ENCODE measurements around the gene SLC41A2.
"Not testable (repeated sequence)": the region's sequence is repeated elsewhere in the genome, so short reads cannot be mapped to it uniquely, and the experiment has no call there.

Gene SLC41A2

DNA sequence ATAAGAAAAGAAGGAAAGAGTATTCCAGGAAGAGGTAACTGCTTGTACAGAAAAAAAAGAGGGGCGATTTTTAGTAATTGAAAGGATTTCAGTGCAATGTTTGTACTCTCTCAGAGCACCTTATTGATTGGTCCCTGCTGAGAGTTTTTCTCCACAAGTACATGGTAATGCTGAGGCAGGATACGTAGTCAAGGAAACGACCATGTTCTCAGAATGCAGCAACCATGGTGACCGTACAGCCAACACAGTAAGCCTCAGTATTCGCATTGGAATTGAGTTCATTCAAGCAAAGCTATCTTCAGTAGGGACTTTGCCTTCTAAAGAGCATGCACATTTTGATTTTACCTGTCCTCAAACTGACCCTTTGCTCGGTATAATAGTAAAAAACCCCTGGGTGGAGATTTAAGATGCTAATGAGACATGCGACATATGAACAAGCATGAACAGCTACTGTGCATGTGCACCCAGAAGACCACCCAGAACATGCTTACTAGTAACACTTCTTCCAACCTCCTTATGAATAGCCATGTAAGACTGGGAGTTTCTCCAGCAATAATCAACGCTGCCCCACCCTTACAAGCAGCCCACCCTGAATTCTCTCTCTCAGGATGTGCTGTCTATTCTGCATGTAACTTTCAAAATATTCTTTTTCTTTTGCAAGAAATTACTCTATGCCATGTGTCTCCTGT, 6.2 kb upstream of the SLC41A2 start:
- DNase-seq = no peak

DNA sequence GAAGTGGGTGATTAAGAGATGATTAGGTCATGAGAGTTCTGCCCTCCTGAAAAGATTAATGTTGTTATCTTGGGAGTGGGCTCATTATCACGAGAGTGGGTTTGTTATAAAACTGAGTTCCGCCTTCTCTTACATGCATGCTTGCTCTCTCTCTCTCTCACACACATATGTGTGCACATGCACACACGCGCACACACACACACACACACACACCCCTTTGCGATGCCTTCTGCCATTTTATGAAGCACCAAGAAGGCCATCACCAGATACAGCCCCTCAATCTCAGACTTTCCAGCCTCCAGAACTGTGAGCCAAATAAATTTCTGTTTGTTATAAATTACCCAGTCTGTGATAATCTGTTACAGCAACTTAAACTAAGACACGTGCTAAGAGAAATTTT, 5.7 kb upstream of the SLC41A2 start:
- no peak for DNase-seq

DNA sequence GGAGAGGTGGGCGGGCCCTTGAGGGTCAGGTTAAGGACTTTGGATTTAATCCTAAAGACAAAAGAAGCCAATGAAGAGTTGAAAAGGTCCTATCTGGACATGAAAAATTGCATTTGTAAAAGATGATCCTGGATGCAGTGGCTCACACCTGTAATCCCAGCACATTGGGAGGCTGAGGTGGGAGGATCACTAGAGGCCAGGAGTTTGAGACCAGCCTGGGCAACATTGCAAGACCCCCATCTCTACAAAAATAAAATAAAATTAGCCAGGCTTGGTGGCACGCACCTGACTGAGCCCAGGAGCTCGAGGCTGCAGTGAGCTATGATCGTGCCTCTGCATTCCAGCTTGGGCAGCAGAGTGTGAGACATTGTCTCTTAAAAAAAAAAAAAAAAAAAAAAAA, 2.4 kb upstream of the SLC41A2 start:
- no peak for DNase-seq

DNA sequence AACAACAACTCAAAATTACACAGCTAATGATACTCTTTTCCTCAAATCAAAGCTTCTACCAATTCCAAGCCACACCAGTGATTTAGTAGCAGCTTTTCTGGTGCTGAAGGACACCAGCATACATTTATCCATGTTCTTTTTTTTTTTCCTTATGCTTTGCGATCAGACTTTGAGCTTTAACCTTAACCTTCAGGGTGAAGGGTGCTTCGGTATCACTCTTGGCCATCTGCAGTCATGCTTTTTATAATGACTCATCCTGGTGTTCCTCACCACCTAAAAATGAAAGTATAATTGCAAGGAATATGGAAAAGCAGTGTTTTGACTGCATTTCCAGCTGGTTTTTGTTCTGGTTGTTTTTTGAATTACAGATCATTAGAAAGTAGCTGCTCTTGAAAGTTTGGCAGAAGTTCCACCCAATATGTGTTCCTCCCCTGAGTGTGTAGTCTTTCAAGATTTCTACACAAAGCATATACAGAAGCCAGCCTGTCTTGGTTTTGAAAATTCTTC, 1.3 kb upstream of the SLC41A2 start:
- no peak for DNase-seq

DNA sequence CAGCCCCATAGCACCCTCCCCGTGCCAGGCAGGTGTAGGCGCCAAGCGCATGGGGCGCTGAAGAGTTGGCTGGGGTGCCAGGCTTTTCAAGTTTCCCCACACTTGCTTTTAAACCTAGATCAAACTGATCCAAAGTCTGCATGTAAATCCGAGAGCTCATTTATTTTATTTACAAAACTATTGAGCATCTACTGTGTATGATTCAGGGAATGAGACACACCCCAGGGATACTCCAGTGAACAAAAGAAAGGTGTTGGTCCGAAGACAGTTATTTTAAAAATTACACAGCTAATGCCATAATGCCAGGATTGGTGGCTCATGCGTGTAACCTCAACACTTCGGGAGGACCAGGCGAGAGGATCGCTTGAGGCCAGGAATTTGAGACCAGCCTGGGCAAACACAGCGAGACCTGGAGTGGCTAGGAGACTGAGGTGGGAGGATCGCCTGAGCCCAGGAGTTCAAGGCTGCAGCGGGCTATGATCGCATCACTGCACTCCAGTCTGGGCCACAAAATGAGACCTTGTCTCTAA, 780 bp upstream of the SLC41A2 start:
- no peak for DNase-seq

DNA sequence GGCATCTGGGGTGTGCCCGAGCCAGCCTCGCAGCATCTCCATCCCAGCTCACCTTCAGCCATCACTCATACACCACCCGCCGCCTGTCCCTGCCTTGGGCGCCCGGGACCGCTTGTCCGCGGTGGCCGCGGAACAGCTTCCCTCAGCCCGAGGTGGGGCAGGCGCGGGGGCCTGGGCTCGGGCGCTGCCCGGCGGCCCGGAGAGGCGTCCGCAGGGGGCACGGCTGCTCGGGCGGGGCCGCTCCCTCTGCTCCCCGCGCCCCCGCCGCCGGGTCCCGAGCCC, 430 bp downstream of the SLC41A2 start:
- no peak for DNase-seq

DNA sequence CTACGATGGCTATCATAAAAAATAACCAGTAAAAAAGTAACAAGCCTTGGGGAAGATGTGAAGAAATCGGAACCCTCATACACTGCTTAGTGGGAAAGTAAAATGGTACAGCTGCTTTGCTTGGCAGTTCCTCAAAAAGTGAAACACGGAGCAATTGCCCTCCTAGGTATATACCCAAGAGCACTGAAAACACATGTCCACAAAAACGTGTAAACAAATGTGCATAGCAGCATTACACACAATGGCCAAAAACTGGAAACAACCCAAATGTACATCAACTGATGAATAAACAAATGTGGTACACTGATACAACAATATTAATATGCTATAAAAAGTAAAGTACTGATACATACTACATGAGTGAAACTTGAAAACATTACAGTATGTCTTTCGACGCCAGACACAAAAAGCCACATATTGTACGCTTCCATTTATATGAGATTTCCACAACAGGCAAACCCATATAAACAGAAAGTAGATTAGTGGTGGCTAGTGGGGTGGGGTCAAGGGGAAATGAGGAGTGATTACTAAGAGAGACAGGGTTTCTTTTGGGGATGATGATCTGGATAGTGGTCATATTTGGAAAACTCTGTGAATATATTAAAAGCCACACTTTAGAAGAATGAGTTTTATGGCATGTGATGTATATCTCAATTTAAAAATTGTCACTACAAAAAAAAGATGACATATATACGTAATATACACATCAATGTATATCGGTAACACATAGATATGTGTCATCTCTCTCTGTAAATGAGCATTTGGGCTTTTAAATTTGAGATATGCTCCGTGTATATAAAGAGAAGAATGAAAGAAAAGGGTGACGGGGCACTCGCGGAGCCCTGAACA, 996 bp downstream of the SLC41A2 start:
- DNase-seq = no peak

DNA sequence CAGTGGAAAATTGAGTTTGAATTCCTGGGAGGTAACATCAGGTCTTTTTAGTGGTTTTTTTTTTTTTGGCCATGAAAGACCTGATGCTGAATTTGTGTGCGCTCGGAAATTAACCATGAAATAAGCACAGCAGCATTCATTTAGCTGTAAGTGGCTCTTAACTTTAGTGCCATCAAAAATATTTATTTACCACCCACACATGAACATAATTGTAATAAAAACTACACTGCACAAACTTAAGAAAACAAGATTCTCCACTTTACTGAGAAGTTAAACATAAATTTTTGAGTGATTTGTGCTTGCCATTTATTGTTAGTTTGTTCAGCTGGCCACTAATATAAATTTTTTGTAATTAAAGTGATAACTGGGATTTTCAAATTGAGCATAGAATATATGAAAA, 2.4 kb downstream of the SLC41A2 start:
- no peak for DNase-seq

DNA sequence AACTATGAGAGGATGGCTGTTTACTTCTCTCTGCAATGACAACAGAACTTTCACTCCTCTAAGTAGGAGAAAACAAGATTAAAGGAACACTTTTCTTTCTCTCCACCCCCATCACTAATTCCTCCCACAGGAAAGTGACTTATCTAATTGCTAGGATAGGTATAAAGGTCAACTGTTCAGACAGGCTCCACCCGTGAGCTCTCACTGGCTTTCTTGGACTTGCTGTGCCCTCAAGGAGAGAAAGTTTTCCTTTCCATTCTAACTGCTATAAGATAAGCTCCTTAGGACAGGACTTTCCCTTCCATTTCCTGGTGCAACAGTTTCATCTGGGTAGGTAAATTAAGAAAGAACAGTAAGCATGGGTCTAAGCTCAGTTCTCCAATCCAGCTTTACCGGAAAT, 4.8 kb downstream of the SLC41A2 start:
- no peak for DNase-seq

DNA sequence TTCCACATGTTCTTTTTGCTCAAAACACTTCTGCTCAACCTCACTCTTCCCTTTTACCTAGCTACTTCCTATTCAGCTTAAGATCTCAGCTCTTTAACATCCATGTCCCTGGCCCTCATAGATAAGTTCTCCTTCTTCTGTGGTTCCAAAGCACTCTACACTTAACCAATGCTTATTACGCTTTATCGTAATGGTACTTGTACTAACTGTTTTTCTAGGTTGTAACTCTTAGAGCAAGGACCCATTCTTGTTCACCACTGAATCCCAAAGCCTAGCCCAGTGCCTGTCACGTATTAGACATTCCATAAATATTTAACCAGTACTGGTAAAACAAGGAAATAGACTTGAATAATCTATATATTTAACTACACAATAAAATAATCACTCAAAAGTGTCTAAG, 5.3 kb downstream of the SLC41A2 start:
- no peak for DNase-seq

DNA sequence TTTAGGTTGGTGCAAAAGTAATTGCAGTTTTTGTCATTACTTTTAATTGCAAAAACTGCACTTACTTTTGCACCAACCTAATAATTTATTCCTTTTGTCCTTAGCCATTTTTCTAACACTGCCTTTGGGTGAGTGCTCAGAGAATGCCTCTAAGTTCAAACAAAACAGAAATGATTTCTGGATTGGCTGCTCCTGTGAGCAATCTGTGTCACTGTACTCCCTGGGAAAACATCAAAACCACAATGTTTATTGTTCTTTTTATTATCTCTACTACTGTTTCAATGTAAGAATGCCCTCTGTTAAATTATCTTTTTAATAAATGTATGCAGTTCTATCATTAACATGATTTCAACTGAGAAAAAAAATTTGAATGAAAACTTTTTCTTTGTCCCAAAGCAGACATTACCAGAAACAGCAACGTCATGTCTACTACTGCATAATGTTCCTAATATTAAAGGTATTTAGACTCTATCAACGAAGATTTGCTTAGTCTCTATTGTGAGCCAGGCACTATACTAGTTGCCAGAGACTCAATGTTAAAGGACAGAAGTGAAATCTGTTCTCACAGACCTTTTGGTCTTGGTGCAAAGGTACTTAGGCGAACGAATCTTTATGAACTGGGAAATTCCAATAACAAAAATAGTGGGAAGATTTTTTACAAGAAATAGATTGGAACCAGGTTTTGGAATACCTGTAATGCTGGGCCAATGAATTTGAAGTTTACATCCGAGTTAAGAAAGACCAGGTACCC, 6.2 kb downstream of the SLC41A2 start:
- DNase-seq = no peak

DNA sequence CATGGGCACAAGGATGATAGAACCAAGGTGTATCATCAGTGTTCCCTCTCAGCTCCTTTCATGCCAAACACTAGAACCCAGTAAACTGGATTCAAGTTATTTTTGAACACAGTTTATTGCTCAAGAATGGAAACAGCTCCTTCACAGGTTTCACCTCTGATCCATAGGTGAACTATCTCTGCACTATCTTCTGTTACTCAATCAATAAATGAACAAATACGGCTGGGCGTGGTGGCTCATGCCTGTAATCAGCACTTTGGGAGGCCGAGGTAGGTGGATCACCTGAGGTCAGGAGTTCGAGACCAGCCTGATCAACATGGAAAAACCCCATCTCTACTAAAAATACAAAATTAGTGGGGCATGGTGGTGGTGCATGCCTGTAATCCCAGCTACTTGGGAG, 9.4 kb downstream of the SLC41A2 start:
- DNase-seq = not testable (repeated sequence)

DNA sequence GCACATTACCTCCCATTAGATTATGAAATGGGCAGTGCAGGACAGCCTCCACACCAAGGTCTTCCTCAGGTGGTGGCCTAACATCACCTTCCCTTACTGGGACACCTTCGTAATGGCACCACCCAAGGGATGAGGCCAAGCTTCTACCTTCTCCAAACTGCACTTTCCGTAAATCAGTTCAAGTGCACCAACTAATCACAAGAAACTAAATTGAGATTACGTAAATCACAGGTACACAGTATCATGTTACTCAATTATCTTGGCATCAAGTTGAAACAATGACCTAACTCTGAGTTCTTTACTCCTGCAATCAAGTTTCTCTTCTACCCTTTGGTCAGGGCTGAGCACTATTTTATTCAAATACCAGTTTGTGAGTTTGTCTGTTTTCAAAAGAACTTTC, 13.8 kb downstream of the SLC41A2 start:
- no peak for DNase-seq

DNA sequence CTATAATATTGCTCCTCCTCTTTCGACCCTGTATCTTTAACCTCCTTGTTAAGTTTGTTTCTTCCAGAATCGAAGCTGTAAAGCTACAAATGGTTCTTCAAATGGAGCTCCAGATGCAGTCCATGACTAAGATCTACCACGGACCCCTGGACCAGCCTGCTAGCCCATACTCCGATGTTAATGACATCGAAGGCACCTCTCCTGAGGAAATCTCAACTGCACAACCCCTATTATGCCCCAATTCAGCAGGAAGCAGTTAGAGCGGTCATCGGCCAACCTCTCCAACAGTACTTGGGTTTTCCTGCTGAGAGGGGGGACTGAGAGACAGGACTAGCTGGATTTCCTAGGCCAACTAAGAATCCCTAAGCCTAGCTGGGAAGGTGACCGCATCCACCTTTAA, 14.7 kb downstream of the SLC41A2 start:
- not testable (repeated sequence) for DNase-seq

DNA sequence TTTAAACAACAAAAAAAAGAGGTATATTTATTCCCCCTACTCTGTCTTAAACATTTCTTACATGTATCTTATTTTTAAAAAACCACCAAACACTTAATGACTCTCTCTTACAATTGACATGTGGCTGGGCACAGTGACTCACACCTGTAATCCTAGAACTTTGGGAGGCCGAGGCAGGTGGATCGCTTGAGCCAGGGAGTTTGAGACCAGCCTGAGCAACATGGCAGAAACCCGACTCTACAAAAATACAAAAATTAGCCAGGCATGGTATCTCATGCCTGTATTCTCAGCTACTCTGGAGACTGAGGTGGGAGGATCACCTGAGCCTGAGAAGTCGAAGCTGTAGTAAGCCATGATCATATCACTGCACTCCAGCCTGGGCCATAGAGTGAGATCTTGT, 16.0 kb downstream of the SLC41A2 start:
- DNase-seq = no peak

DNA sequence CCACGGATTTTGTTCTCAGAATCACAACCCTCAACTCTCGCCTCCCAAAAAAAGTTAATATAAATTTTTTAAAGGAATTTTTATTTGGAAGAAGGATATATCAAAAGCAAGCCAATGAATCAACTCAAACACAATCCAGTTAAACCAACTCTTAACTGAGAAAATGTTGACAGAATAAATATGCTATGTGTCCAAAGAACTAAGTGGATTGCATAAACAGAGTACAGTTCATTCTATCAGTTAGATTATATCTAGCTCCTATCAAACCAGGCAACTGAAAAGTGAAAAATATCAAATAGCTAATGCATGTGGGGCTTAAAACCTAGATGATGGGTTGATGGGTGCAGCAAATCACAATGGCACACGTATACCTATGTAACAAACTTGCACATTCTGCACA, 16.6 kb downstream of the SLC41A2 start:
- DNase-seq = no peak

DNA sequence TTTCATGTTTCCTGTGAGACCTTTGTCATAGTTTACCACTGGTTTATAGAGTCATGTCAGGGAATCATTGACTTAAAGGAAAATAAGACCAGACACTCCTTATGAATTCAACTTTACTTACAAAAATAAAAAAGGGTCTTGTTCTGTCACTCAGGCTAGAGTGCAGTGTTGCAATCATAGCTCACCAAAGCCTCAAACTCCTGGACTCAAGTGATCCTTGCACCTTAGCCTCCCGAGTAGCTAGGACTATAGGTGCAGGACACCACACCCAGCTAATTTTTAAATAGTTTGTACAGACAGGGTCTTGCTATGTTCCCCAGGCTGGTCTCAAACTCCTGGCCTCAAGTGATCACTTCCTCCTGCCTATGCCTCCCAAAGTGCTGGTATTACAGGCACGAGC, 19.0 kb downstream of the SLC41A2 start:
- DNase-seq = no peak

DNA sequence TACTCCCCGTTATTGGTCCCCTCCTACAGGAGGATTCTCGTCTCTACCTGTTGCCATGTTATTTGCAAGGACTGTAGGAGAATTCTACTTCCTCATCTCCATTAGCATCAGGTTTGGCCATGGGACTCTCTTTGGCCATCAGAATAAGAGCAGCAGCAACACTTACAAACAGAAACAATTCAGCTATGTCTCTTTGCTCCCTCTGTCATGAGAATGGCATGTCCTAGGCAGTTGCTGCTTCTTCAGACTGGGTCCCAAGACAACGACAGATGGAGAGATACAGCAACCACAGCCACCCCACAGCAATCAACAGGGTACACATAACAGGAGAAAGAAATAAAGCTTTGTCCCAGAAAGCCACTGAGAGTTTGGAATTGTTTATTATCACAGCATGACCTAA, 19.7 kb downstream of the SLC41A2 start:
- no peak for DNase-seq

DNA sequence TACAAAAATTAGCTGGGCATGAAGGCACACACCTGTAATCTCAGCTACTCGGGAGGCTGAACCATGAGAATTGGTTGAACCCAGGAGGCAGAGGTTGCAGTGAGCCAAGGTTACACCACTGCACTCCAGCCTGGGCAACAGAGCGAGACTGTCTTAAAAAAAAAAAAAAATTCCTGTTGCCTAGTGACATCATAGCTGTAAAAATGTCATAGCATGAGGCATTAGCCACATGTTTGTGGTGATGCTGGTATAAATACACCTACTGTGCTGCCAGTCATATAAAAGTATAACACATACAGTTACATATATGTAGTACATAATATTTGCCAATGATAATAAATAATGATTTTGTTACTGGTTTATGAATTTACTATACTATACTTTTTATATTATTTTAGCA, 22.2 kb downstream of the SLC41A2 start:
- no peak for DNase-seq

DNA sequence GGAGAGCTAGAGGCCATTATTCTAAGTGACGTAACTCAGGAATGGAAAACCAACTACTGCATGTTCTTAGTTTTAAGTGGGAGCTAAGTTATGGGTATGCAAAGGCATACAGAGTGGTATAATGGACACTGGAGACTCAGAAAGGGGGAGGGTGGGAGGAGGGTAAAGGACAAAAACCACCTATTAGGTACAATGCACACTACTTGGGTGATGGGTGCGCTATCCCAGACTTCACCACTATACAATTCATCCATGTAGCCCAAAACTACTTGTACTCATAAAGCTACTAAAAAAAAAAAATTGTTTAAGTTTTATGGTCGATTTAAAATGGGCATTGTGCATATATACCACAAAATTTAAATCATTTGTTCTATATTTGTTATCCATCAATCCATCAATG, 24.3 kb downstream of the SLC41A2 start:
- no peak for DNase-seq

DNA sequence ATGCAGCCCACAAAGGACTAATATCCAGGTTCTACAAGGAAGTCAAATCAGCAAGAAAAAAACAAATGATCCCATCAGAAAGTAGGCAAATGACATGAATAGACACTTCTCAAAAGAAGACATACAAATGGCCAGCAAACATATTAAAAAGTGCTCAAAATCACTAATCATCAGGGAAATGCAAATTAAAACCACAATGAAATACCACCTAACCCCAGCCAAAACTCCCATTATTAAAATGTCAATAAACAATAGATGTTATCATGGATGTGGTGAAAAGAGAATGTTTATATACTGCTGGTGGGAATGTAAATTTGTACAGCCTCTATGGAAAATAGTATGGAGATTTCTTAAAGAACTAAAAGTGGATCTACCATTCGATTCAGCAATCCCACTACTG, 25.0 kb downstream of the SLC41A2 start:
- no peak for DNase-seq

DNA sequence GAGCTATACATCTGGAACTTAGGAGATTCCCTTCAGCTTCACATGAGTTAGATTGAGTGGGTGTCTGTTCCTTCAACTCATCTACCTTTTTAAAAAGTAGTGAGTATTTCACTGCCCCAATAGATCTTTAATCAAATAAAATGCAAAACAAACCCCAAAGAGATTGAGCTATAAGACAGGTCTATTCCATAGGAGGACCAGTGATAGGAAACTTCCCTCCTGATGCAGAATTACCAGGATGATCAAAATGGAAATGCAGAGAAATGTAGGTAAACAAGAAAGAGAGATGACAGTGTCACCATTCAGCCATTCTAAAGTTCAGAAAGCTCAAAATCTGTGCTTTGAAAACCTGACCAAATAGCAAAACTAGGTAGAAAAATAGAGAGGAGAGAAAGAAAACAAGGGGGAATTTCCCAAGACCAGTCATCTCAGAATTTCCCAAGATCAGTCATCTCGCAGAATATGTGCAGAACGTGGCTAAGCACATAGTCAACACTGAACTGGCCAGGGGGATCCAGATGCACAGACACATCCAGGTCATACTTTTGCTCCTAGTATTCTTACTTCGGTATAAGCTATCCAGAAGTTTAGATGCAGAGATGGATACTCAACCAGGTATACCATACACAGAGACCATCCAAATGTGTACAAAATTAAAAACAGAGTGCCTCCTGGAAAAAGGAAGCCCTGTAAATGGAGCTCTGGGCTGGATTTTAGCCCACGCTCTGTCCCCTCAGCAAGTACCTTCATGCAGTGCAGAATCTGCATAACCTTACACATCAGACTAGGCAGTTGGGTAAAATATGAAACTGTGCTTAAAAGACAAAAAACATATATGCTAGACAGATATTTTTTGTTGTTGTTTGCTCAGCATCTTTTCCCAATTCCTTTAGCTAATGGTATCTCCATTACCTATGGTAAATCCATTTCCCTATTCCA, 27.4 kb downstream of the SLC41A2 start:
- DNase-seq = no peak

DNA sequence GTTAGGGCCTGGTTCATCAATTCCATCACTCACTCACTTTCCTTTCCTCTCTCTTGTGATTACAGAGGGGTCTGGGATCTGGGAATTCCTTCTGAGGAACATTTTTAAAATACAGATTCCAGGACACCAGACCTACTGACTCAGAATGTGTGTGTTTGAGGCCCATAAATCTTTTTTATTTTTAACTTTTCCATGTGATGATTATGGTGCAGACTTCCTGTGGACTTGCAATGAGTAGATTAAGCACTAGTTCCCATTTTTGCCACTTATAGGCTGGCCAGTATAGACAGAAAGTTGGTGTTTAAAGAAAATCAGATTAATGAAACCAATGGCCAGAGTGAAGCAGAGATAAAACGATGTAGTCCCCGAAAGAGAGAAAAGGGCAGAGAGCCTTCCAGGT, 28.1 kb downstream of the SLC41A2 start:
- no peak for DNase-seq
